NB4 (cell line): ENCODE data around the gene RPS6KA2.
A peak's percentile ranks its signal among the peaks of the same experiment; 100 is the strongest.

Source experiments
- DNase-seq: peaks from one replicate; pipeline ENCODE4 v3.0.0; 2010; ENCODE audit warnings: low read depth
- H3K4me3 ChIP-seq: one replicate; pipeline ENCODE4 v1.5.1; 2011; ENCODE audit warnings: mild to moderate bottlenecking, low read depth, low read length, moderate library complexity
- MYC ChIP-seq: IDR thresholded peaks from 2 replicates; pipeline ENCODE4 v1.6.1; 2011; ENCODE audit warnings: low read depth, low read length
- POLR2A ChIP-seq: IDR thresholded peaks from 2 replicates; pipeline ENCODE4 v1.6.1; 2011; ENCODE audit warnings: mild to moderate bottlenecking; ENCODE audit not compliant: insufficient read length; ENCODE audit errors: extremely low read depth
- TF ChIP-seq, protein P1 (sequence below): IDR thresholded peaks from 2 replicates; pipeline ENCODE4 v1.6.1; 2011; ENCODE audit warnings: low read depth, low read length
- TF ChIP-seq, protein P2 (sequence below): IDR thresholded peaks from one replicate; pipeline ENCODE4 v1.5.1; 2012; ENCODE audit warnings: low read depth, low read length

The RPS6KA2 gene

DNA sequence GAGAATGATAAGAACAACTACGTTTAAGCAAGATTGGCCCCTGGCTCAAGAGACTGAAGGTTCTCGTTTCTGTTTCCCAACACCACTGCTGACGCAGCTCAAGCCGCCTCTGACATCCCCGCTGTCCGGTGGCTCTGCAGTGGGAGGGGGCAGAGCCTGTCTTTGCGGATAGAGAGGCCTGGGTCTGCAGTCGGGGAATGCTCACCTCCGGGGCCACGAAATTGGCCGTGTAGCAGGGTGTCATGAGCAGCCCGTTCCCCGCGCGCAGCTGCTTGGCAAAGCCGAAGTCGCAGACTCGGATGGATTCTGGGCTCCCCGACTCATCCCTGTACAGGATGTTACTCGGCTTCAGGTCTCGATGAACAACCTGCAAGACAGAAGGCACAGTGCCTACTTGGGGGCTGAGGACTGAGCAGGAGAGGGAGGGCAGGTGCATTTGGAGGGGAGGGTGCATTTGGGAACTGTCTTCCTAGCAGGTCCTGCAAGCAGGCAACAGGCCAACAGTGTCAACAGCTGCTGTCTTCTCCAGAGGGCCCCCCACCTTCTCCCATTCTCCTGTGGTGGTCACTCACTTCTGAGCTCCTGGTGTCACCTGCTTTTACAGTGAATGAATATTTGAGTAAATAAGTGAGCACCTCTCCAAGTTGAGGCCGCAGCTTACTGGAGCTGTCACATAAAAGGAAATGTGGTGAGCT lies 203.9 kb downstream of the RPS6KA2 start:
- TF ChIP-seq, protein P1, sequence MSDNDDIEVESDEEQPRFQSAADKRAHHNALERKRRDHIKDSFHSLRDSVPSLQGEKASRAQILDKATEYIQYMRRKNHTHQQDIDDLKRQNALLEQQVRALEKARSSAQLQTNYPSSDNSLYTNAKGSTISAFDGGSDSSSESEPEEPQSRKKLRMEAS = no peak
- no peak for TF ChIP-seq MYC
- TF ChIP-seq, protein P2, sequence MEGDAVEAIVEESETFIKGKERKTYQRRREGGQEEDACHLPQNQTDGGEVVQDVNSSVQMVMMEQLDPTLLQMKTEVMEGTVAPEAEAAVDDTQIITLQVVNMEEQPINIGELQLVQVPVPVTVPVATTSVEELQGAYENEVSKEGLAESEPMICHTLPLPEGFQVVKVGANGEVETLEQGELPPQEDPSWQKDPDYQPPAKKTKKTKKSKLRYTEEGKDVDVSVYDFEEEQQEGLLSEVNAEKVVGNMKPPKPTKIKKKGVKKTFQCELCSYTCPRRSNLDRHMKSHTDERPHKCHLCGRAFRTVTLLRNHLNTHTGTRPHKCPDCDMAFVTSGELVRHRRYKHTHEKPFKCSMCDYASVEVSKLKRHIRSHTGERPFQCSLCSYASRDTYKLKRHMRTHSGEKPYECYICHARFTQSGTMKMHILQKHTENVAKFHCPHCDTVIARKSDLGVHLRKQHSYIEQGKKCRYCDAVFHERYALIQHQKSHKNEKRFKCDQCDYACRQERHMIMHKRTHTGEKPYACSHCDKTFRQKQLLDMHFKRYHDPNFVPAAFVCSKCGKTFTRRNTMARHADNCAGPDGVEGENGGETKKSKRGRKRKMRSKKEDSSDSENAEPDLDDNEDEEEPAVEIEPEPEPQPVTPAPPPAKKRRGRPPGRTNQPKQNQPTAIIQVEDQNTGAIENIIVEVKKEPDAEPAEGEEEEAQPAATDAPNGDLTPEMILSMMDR = no peak

DNA sequence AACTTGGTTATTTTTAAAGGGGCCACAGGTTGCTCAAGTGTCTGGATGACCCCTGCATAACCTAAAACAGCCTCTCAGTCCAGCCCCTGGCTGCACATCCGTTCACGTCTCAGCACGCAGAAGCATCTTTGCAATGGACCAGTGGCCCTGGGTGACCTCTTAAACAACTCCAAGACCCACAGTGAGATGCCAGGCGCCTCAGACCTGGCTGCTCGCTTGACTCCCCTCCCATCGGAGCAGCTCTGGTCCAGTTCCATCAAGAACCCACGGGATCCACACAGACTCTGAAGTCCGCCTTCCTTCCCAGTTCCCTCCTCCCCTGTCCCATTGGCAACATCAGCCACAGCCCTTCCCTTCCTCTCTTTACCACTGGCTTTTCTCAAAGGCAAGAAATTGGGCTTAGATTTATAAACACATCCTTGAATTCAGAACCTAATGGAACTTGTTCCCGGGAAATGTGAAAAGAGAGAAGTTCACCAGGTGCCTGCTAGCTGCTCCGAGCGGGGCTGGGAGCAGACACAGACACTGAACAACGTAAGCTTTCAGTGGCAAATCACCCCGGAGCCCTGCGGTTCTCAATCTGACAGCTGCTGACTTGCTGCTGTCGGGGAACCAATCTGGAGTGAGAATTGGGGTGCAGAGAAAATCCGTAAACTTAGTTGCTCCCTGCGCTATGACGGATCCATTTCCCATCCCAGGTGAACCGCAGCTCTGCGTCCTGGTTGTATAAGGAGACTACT lies 204.7 kb downstream of the RPS6KA2 start:
- H3K4me3 ChIP-seq = no peak overlapping the region
- no peak for DNase-seq
- TF ChIP-seq POLR2A (no peak), MYC (no peak)
- TF ChIP-seq, protein P1 = no peak
- TF ChIP-seq, protein P2 = no peak

More for the DNA sequence above, 203.9 kb downstream of the RPS6KA2 start:
- H3K4me3 ChIP-seq = no peak overlapping the region
- DNase-seq = no peak

DNA sequence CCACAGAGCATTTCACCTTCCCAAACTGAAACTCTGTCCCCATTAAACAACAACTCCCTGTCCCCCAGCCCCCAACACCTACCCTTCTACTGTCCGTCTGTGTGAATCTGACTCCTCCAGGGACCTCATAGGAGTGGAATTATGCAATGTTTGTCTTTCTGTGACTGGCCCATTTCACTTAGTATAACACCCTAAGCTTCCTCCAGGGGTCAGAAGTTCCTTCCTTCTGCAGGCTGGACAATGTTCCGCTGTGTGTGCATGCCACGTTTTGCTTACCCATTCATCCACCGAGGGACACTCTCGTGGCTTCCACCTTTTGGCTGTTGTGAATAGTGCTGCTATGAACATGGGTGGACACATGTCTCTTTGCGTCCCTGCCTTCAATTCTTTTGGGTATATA lies 206.7 kb downstream of the RPS6KA2 start:
- DNase-seq = peak; percentile 82
- no peak overlapping the region for H3K4me3 ChIP-seq
- peak; percentile 59; the same call in 1 of the 2 replicates for TF ChIP-seq MYC
- TF ChIP-seq, protein P1 = peak; percentile 65
- TF ChIP-seq POLR2A = no peak
- TF ChIP-seq, protein P2 = peak; percentile 32

DNA sequence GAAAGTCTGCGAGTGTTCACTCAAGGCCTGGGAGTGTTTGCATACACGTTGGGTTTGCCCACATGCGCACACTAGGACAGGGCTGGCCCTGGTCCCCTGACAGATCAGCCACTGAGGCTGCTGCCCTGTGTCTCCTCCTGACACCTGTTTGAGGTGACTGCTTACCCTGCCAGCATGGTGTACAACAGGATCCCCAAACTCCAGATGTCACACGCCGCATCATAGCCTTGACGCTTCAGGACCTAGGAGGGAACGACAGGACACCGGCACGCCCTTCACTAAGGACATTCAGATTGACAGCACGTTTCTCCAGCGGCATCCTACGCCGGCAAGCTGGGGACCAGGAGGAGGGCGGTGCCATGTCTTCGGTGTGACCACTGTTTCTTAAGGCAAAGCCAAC lies 207.3 kb downstream of the RPS6KA2 start:
- no peak for DNase-seq
- no peak overlapping the region for H3K4me3 ChIP-seq
- TF ChIP-seq POLR2A (no peak), MYC (no peak)
- TF ChIP-seq, protein P2 = no peak
- TF ChIP-seq, protein P1 = no peak

DNA sequence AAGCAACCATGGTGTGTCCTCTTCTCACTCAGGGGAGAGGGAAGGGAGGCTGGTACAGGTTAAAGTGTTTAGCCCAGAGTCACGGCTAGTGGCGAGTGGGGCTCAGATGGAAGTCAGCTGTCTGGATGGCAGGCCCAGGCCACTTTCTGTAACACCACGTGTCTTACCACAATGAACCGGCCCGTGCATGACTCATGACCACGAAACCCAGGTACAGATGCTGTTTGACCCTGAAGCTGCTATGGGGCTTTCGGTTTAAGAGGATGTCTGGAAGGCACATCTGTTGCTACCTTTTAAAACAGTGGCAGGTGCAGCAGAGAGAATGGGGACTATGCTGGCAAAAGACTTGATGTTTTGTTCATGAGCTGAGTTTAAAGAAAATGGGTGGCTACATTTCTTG lies 207.8 kb downstream of the RPS6KA2 start:
- TF ChIP-seq, protein P2 = no peak
- TF ChIP-seq, protein P1 = peak; percentile 93
- DNase-seq = peak; percentile 80
- no peak overlapping the region for H3K4me3 ChIP-seq
